Measurements from ENCODE around the gene LSM10.

LSM10 gene

GRCh38 chr1:36387141-36387949 lies 10.4 kb downstream of the LSM10 start:
- Histone ChIP-seq H3F3A (ENCODE audit: low read depth) (peaks cover 3% of the 10 kb centered on the region; the same call in 1 of the 2 replicates), H3K27me3 (ENCODE audit: insufficient read depth, low read length, poor library complexity, severe bottlenecking) (no peaks in the 10 kb centered on the region), H3K9me2 (replicated peaks; ENCODE audit: low read depth, low read length) (no peaks in the 10 kb centered on the region), H2AFZ (ENCODE audit: low read length) (0 out of 2 replicates have a peak overlapping the region, but pooled peaks have one; percentile 50), H3K4me1 (ENCODE audit: insufficient read depth, low read length, poor library complexity, severe bottlenecking) (peaks cover 26% of the 10 kb centered on the region), H3K9me3 (ENCODE audit: insufficient read depth, low read depth, low read length) (no peaks in the 10 kb centered on the region), H3K9ac (ENCODE audit: low read depth, low read length, poor library complexity, severe bottlenecking) (peak overlapping the region; percentile 66), H3K36me3 (ENCODE audit: insufficient read depth, low read length) (no peaks in the 10 kb centered on the region; the same call in 1 of the 2 replicates), H3K79me2 (ENCODE audit: insufficient read depth, low read length) (peaks cover 30% of the 10 kb centered on the region), H3K4me3 (ENCODE audit: low read length, poor library complexity, severe bottlenecking) (peak overlapping the region; percentile 87), H4K20me1 (ENCODE audit: insufficient read depth, low read length, poor library complexity, severe bottlenecking) (peaks cover 4% of the 10 kb centered on the region), H3K4me2 (ENCODE audit: low read depth, low read length, poor library complexity, severe bottlenecking) (peak overlapping the region; percentile 97)
- TF ChIP-seq, protein P1, sequence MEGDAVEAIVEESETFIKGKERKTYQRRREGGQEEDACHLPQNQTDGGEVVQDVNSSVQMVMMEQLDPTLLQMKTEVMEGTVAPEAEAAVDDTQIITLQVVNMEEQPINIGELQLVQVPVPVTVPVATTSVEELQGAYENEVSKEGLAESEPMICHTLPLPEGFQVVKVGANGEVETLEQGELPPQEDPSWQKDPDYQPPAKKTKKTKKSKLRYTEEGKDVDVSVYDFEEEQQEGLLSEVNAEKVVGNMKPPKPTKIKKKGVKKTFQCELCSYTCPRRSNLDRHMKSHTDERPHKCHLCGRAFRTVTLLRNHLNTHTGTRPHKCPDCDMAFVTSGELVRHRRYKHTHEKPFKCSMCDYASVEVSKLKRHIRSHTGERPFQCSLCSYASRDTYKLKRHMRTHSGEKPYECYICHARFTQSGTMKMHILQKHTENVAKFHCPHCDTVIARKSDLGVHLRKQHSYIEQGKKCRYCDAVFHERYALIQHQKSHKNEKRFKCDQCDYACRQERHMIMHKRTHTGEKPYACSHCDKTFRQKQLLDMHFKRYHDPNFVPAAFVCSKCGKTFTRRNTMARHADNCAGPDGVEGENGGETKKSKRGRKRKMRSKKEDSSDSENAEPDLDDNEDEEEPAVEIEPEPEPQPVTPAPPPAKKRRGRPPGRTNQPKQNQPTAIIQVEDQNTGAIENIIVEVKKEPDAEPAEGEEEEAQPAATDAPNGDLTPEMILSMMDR (conservative IDR thresholded peaks at IDR 0.05; ENCODE audit: low read length) = no peak
- TF ChIP-seq EZH2phosphoT487 (IDR thresholded peaks at IDR 0.05; ENCODE audit: borderline replicate concordance) = no peak

GRCh38 chr1:36386265-36387140 lies 11.2 kb downstream of the LSM10 start:
- no peaks in the 10 kb centered on the region for H3K27me3 ChIP-seq (ENCODE audit: insufficient read depth, low read length, poor library complexity, severe bottlenecking)
- peaks cover 39% of the 10 kb centered on the region for H3K79me2 ChIP-seq (ENCODE audit: insufficient read depth, low read length)
- H3K4me3 ChIP-seq (ENCODE audit: low read length, poor library complexity, severe bottlenecking) = peak overlapping the region; percentile 87
- peak overlapping the region; percentile 66 for H3K9ac ChIP-seq (ENCODE audit: low read depth, low read length, poor library complexity, severe bottlenecking)
- no peaks in the 10 kb centered on the region for H3K9me2 ChIP-seq (replicated peaks; ENCODE audit: low read depth, low read length)
- H4K20me1 ChIP-seq (ENCODE audit: insufficient read depth, low read length, poor library complexity, severe bottlenecking) = peaks cover 4% of the 10 kb centered on the region
- H3K4me1 ChIP-seq (ENCODE audit: insufficient read depth, low read length, poor library complexity, severe bottlenecking) = peaks cover 33% of the 10 kb centered on the region
- no peaks in the 10 kb centered on the region; the same call in 1 of the 2 replicates for H3K36me3 ChIP-seq (ENCODE audit: insufficient read depth, low read length)
- H3K4me2 ChIP-seq (ENCODE audit: low read depth, low read length, poor library complexity, severe bottlenecking) = peak overlapping the region; percentile 97
- H3F3A ChIP-seq (ENCODE audit: low read depth) = peaks cover 3% of the 10 kb centered on the region; the same call in 1 of the 2 replicates
- TF ChIP-seq, protein P1 (conservative IDR thresholded peaks at IDR 0.05; ENCODE audit: low read length) = no peak
- no peak for TF ChIP-seq EZH2phosphoT487 (IDR thresholded peaks at IDR 0.05; ENCODE audit: borderline replicate concordance)
- peak overlapping the region; percentile 87 for H2AFZ ChIP-seq (ENCODE audit: low read length)
- H3K9me3 ChIP-seq (ENCODE audit: insufficient read depth, low read depth, low read length) = no peaks in the 10 kb centered on the region

GRCh38 chr1:36385410-36386264 lies 12.1 kb downstream of the LSM10 start, which contains the start of gene STK40:
Gene STK40, minus strand, starts transcription at chr1:36385924. Its CDS starts 24,592 bp downstream, at chr1:36361332.
- peaks cover 38% of the 10 kb centered on the region for H3K4me1 ChIP-seq (ENCODE audit: insufficient read depth, low read length, poor library complexity, severe bottlenecking)
- peaks cover 3% of the 10 kb centered on the region; the same call in 1 of the 2 replicates for H3F3A ChIP-seq (ENCODE audit: low read depth)
- H3K4me3 ChIP-seq (ENCODE audit: low read length, poor library complexity, severe bottlenecking) = peak within 1 kb of the TSS; percentile 96
- no peaks in the 10 kb centered on the region for H3K9me2 ChIP-seq (replicated peaks; ENCODE audit: low read depth, low read length)
- peak within 1 kb of the TSS; percentile 81 for H3K9ac ChIP-seq (ENCODE audit: low read depth, low read length, poor library complexity, severe bottlenecking)
- peak within 1 kb of the TSS; percentile 87 for H2AFZ ChIP-seq (ENCODE audit: low read length)
- H3K9me3 ChIP-seq (ENCODE audit: insufficient read depth, low read depth, low read length) = no peaks in the 10 kb centered on the region
- peaks cover 4% of the 10 kb centered on the region for H4K20me1 ChIP-seq (ENCODE audit: insufficient read depth, low read length, poor library complexity, severe bottlenecking)
- H3K36me3 ChIP-seq (ENCODE audit: insufficient read depth, low read length) = no peaks in the 10 kb centered on the region
- H3K27me3 ChIP-seq (ENCODE audit: insufficient read depth, low read length, poor library complexity, severe bottlenecking) = no peaks in the 10 kb centered on the region
- H3K79me2 ChIP-seq (ENCODE audit: insufficient read depth, low read length) = peaks cover 47% of the 10 kb centered on the region
- TF ChIP-seq, protein P1 (conservative IDR thresholded peaks at IDR 0.05; ENCODE audit: low read length) = no peak
- TF ChIP-seq EZH2phosphoT487 (IDR thresholded peaks at IDR 0.05; ENCODE audit: borderline replicate concordance) = no peak
- peak within 1 kb of the TSS; percentile 97 for H3K4me2 ChIP-seq (ENCODE audit: low read depth, low read length, poor library complexity, severe bottlenecking)

Measured in Loucy (cell line).